GM23248 (cell line): ENCODE measurements around the gene FTO. TPM values are rescaled to one million over a fixed set of nuclear protein-coding genes. Genes with fewer than 3 reads are reported as not detected.

Experiments used
- DNase-seq: peaks from one replicate; pipeline ENCODE4 v3.0.0-alpha.2; 2015
- H2AFZ ChIP-seq: fragments of 200-600 bp; sonication (generic); 2 replicates; pipeline ENCODE4 v1.6.1; 2016; ENCODE audit warnings: antibody characterized with exemption
- H3F3A ChIP-seq: fragments of 200-600 bp; sonication (generic); 2 replicates; pipeline ENCODE4 v1.6.1; 2016; ENCODE audit warnings: mild to moderate bottlenecking, antibody characterized with exemption, mixed run types; ENCODE audit not compliant: insufficient read depth
- H3K27ac ChIP-seq: fragments of 200-600 bp; sonication (generic); 2 replicates; pipeline ENCODE4 v1.5.1; 2016; ENCODE audit warnings: mild to moderate bottlenecking
- H3K27me3 ChIP-seq: fragments of 200-600 bp; sonication (generic); replicated peaks from 2 replicates; pipeline ENCODE4 v1.6.1; 2016; ENCODE audit warnings: mild to moderate bottlenecking; ENCODE audit not compliant: insufficient read depth
- H3K36me3 ChIP-seq: fragments of 200-600 bp; sonication (generic); 2 replicates; pipeline ENCODE4 v1.6.1; 2016; ENCODE audit warnings: low read depth, mild to moderate bottlenecking
- H3K4me1 ChIP-seq: fragments of 200-600 bp; sonication (generic); 2 replicates; pipeline ENCODE4 v1.6.1; 2016; ENCODE audit warnings: mild to moderate bottlenecking; ENCODE audit not compliant: insufficient read depth
- H3K4me2 ChIP-seq: fragments of 200-600 bp; sonication (generic); one replicate; pipeline ENCODE4 v1.6.1; 2016; ENCODE audit warnings: mild to moderate bottlenecking; ENCODE audit not compliant: unreplicated experiment
- H3K4me3 ChIP-seq: fragments of 200-600 bp; sonication (generic); 2 replicates; pipeline ENCODE4 v1.5.1; 2016; ENCODE audit warnings: mild to moderate bottlenecking
- H3K79me2 ChIP-seq: fragments of 200-600 bp; sonication (generic); 2 replicates; pipeline ENCODE4 v1.6.1; 2016; ENCODE audit warnings: mild to moderate bottlenecking; ENCODE audit not compliant: insufficient read depth
- H3K9ac ChIP-seq: fragments of 200-600 bp; sonication (generic); 2 replicates; pipeline ENCODE4 v1.6.1; 2016; ENCODE audit warnings: mild to moderate bottlenecking
- H3K9me2 ChIP-seq: fragments of 200-600 bp; sonication (generic); 2 replicates; pipeline ENCODE4 v1.6.1; 2016; ENCODE audit warnings: mixed run types, mild to moderate bottlenecking, moderate library complexity; ENCODE audit not compliant: insufficient read depth
- H3K9me3 ChIP-seq: fragments of 200-600 bp; sonication (generic); one replicate; pipeline ENCODE4 v1.6.1; 2017; ENCODE audit warnings: low read depth
- H4K20me1 ChIP-seq: fragments of 200-600 bp; sonication (generic); 2 replicates; pipeline ENCODE4 v1.6.0; 2016; ENCODE audit not compliant: insufficient read depth
- EZH2 ChIP-seq: fragments of 200-600 bp; sonication (generic); IDR thresholded peaks from 2 replicates; pipeline ENCODE4 v1.6.1; 2018; ENCODE audit warnings: antibody characterized with exemption, mild to moderate bottlenecking; ENCODE audit not compliant: insufficient read depth, poor library complexity, severe bottlenecking
- EZH2phosphoT487 ChIP-seq: fragments of 200-600 bp; sonication (generic); IDR thresholded peaks from 2 replicates; pipeline ENCODE4 v1.6.1; 2018; ENCODE audit warnings: antibody characterized with exemption, moderate library complexity, mild to moderate bottlenecking, low read depth; ENCODE audit not compliant: insufficient read depth
- WGBS, 2 experiments: methylation state at CpG; one replicate each; pipeline ENCODE4 v1.1.6; 2015 to 2017; ENCODE audit warnings: low lambda C conversion rate in 2 of 2, low coverage in 1 of 2; ENCODE audit errors: missing lambda C conversion rate in 2 of 2; 5-methylcytosine and 5-hydroxymethylcytosine counted together
- in situ Hi-C: fragments of 300-500 bp; cut with MboI; formaldehyde crosslinking; loops from 2 replicates; pipeline ENCODE4 v1.15.0; 2020
- polyA plus RNA-seq: library from polyadenylated mRNA; unstranded; fragments of >200 nt; fragmentation: Nextera tagmentation; extraction: Ambion mirVana; gene quantifications from 2 replicates; pipeline ENCODE4 v1.2.1, GENCODE V29; 2016
- total RNA-seq: library from RNA; depleted of rRNA; stranded (reverse); fragments of >200 nt; shearing (Covaris generic); gene quantifications from 2 replicates; pipeline ENCODE4 v1.2.3, GENCODE V29; 2014

FTO gene
- total and polyA plus RNA-seq, 2 experiments from 2014 or later, result 85.3 to 99.2 TPM

DNA sequence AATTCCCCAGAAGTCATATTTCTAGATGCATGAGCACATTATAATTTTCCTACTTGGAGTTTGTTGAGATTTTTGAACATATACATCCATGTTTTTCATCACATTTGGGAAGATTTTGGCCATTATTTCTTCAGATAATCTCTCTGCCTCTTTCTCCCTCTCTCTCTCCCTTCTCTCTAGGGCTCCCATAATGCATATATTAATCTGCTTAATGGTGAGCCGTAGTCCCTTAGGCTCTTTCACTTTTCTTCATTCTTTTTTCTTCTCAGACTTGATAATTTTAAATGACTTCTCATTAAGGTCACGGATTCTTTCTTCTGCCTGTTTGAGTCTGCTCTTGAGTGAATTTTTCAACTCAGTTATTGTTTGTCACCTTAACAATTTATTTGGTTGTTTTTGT lies 481.1 kb downstream of the FTO start:
- H3K4me2 ChIP-seq, result no peak overlapping the region
- 77 to 88% methylated on average over 2 of the region's 2 CpGs for WGBS, 2 experiments
- H3K9ac ChIP-seq, result no peak overlapping the region
- no peaks in the 10 kb centered on the region for H3K4me1 ChIP-seq
- no peak overlapping the region for H3K27ac ChIP-seq
- in situ Hi-C loops, result no loop called here
- no peaks in the 10 kb centered on the region for H3K9me3 ChIP-seq
- no peaks in the 10 kb centered on the region for H3K9me2 ChIP-seq
- H3K4me3 ChIP-seq, result no peak overlapping the region
- peaks cover 22% of the 10 kb centered on the region; the same call in 1 of the 2 replicates for H3K27me3 ChIP-seq
- H3F3A ChIP-seq, result no peaks in the 10 kb centered on the region
- no peaks in the 10 kb centered on the region for H3K36me3 ChIP-seq
- no peak for DNase-seq
- TF ChIP-seq EZH2 (no peak), EZH2phosphoT487 (no peak)
- H3K79me2 ChIP-seq, result no peaks in the 10 kb centered on the region
- H2AFZ ChIP-seq, result no peak overlapping the region
- no peaks in the 10 kb centered on the region for H4K20me1 ChIP-seq

DNA sequence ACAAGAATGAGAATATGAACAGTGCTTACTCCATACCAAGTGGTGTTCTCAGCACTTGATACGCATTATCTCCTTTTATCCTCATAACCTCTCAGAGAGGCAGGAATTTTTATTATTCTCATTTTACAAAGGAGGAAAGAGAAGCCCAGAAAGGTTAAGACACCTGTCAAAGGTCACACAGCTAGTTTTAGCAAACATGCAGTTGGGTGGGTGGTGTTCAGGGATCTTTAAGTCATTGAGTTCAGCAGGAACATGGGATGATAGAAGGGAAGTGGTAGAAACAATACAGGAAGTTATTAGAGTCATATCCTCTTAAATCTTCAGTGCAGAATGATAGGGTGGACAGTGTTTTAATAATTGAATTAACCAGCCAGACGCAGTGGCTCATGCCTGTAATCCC lies 487.2 kb downstream of the FTO start:
- no peak overlapping the region for H3K4me2 ChIP-seq
- DNase-seq, result no peak
- H3K4me1 ChIP-seq, result no peaks in the 10 kb centered on the region
- H3K27ac ChIP-seq, result no peak overlapping the region
- H3F3A ChIP-seq, result no peaks in the 10 kb centered on the region
- H3K9ac ChIP-seq, result no peak overlapping the region
- no peaks in the 10 kb centered on the region for H3K9me3 ChIP-seq
- H2AFZ ChIP-seq, result no peak overlapping the region
- no peak overlapping the region for H3K4me3 ChIP-seq
- H3K79me2 ChIP-seq, result no peaks in the 10 kb centered on the region
- 83 to 90% methylated on average over 2 of the region's 2 CpGs for WGBS, 2 experiments
- H3K27me3 ChIP-seq, result peaks cover 19% of the 10 kb centered on the region; the same call in 1 of the 2 replicates
- no peaks in the 10 kb centered on the region for H4K20me1 ChIP-seq
- H3K9me2 ChIP-seq, result no peaks in the 10 kb centered on the region
- no peaks in the 10 kb centered on the region for H3K36me3 ChIP-seq
- in situ Hi-C loops, result loop anchor here (10.0 kb wide), 1 partner anchor 744 kb away; the partner anchor contains the start of gene IRX5
- TF ChIP-seq EZH2, result no peak
- TF ChIP-seq EZH2phosphoT487, result no peak

DNA sequence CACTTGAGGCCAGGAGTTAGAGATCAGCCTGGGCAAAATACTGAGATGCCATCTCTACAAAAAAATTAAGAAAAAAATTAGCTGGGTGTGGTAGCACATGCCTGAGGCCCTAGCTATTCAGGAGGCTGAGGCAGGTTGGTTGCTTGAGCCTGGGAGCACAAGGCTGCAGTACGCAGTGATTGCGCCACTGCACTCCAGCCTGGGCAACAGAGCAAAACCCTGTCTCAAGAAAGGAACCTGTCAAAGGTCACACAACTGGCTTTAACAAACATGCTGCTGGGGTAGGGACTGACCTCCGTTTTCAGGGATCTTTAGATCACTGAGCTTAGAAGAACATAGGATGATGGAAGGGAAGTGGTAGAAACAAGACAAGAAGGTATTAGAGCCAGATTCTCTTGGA lies 487.6 kb downstream of the FTO start:
- TF ChIP-seq EZH2phosphoT487, result no peak
- TF ChIP-seq EZH2, result no peak
- H3K9me3 ChIP-seq, result no peaks in the 10 kb centered on the region
- no peaks in the 10 kb centered on the region for H3F3A ChIP-seq
- no peaks in the 10 kb centered on the region for H3K79me2 ChIP-seq
- DNase-seq, result no peak
- no peaks in the 10 kb centered on the region for H4K20me1 ChIP-seq
- no peak overlapping the region for H3K27ac ChIP-seq
- H3K4me2 ChIP-seq, result no peak overlapping the region
- 77 to 83% methylated on average over 3 of the region's 3 CpGs for WGBS, 2 experiments
- no peaks in the 10 kb centered on the region for H3K36me3 ChIP-seq
- H3K9me2 ChIP-seq, result no peaks in the 10 kb centered on the region
- in situ Hi-C loops, result loop anchor here (10.0 kb wide), 1 partner anchor 743 kb away; the partner anchor contains the start of gene IRX5
- H3K9ac ChIP-seq, result no peak overlapping the region
- no peak overlapping the region for H3K4me3 ChIP-seq
- H2AFZ ChIP-seq, result no peak overlapping the region
- H3K4me1 ChIP-seq, result no peaks in the 10 kb centered on the region
- H3K27me3 ChIP-seq, result peaks cover 15% of the 10 kb centered on the region; the same call in 1 of the 2 replicates

DNA sequence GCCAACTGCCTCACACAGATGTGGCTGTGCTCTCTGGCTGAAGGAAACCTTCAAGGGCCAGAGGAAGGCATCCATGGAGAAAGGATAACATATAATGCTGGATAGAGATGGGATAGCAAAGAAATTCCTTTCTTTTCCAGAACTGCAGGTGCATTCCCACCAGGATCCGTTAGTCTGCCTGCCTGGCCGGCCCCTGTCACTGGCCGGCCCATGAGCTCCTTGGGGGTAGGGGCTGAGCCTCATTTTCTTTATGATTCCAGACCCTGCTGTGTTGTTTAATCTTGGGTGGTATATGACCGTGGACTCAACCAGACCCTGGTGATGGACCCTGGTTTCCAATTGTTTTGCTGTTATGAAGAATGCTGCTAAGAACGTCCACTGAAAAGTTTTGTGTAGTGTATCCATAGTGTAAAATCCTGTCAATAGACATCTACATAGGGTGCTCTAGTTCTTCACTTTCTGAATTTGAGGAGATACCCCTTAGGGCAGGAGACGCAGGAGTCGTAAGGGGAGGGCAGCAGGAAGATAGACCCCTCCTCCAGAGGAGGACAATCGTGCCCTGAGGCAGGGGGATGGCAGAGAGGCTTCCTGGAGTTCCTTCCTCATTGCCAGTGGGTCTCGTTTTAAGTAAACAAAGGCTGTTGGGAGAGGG lies 489.2 kb downstream of the FTO start:
- Histone ChIP-seq H3K79me2 (no peaks in the 10 kb centered on the region), H3K4me3 (peak overlapping the region; percentile 62; the same call in 1 of the 2 replicates), H3K27ac (no peak overlapping the region), H3K9me2 (no peaks in the 10 kb centered on the region), H2AFZ (peak overlapping the region; percentile 91), H3K9ac (no peak overlapping the region), H4K20me1 (no peaks in the 10 kb centered on the region), H3K4me2 (peak overlapping the region; percentile 83), H3K4me1 (no peaks in the 10 kb centered on the region), H3F3A (no peaks in the 10 kb centered on the region), H3K27me3 (peaks cover 12% of the 10 kb centered on the region; the same call in 1 of the 2 replicates), H3K9me3 (no peaks in the 10 kb centered on the region), H3K36me3 (no peaks in the 10 kb centered on the region)
- WGBS, 2 experiments, result 48 to 60% methylated on average over 9 of the region's 9 CpGs
- in situ Hi-C loops, result loop anchor here (10.0 kb wide), 1 partner anchor 742 kb away; the partner anchor contains the start of gene IRX5
- TF ChIP-seq EZH2phosphoT487, result no peak
- TF ChIP-seq EZH2, result no peak
- DNase-seq, result no peak
